Fibroblast of pulmonary artery (primary cell): ENCODE measurements around the gene CARD10.

ENCODE experiments used
- DNase-seq: peaks from one replicate; pipeline ENCODE4 v3.0.0-alpha.2; 2010; ENCODE audit warnings: low read depth
- H3K4me3 ChIP-seq: replicated peaks from 2 replicates; pipeline ENCODE4 v1.5.1; 2011; ENCODE audit warnings: low read depth, mild to moderate bottlenecking, control low read depth, low read length, moderate library complexity
- TF ChIP-seq, protein P1 (sequence below): IDR thresholded peaks from 2 replicates; pipeline ENCODE4 v1.5.1; 2011; ENCODE audit warnings: mild to moderate bottlenecking, control low read depth, low read length, inconsistent platforms; ENCODE audit errors: missing control alignments

The CARD10 gene

DNA sequence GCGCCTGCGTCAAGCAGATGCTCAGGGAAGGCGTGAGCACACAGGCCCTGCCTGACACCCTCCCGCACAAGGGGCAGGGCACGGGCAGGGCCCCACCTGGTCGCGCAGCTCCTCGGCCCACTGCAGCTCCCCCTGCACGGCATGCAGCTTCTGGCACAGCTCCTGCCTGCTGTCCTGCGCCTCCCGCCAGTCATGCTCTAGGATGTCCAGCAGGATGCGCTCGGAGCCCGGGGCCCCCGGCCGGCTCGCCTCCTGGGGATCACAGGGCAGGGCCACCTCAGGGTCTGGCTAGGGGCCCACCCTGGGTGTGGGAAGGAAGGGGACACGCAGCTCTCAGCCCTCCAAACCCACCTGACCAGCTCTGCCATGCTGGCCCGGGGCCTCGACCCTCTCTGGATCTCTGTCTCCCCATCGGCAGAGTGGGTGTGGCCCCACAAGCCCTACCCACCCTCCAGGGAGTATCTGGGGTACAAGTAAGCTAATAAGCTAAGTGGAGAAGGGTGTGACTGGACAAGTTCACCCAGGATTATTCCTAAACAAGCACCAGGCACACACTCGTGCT is 10.7 kb downstream of the CARD10 start:
- H3K4me3 ChIP-seq = no peak overlapping the region
- DNase-seq = no peak
- TF ChIP-seq, protein P1, sequence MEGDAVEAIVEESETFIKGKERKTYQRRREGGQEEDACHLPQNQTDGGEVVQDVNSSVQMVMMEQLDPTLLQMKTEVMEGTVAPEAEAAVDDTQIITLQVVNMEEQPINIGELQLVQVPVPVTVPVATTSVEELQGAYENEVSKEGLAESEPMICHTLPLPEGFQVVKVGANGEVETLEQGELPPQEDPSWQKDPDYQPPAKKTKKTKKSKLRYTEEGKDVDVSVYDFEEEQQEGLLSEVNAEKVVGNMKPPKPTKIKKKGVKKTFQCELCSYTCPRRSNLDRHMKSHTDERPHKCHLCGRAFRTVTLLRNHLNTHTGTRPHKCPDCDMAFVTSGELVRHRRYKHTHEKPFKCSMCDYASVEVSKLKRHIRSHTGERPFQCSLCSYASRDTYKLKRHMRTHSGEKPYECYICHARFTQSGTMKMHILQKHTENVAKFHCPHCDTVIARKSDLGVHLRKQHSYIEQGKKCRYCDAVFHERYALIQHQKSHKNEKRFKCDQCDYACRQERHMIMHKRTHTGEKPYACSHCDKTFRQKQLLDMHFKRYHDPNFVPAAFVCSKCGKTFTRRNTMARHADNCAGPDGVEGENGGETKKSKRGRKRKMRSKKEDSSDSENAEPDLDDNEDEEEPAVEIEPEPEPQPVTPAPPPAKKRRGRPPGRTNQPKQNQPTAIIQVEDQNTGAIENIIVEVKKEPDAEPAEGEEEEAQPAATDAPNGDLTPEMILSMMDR = no peak

DNA sequence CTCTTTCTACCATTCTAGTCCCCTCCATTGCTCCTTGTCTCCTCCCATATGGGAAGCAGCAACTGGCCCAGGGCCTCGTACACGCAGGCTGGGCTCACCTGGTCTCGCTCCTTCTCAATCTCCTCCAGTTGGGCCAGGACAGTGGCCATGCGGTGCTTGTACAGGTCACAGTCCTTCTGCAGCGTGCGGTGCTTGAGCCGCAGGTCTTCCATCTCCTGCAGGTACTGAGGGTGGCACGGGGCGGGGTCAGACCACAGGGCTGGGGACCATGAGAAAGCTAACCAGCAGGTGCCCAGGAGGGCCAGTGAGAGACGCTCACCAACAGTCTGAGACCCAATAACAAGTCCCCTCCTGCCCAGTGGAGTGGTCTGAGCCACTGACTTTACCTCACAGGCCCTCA is 11.5 kb downstream of the CARD10 start:
- TF ChIP-seq, protein P1 = no peak

DNA sequence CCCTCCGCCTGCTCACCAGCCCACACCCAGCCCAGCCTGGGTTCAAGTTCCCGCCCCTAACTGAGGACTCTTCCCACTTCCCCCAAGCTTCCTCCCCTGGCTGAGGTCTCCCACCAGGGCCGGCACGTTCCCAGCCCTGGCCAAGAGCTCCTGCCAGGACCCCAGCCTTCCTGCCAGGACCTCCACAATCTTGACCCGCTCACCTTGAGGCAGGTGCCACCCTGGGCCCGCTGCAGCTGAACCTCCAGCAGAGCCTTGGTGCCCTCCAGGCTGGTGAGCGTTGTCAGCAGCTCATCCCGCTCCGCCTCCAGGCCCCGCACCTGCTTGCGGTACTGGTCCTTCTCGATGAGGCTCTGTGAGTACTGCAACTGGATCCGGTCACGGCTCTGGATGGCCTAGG is 13.2 kb downstream of the CARD10 start:
- H3K4me3 ChIP-seq = no peak overlapping the region
- TF ChIP-seq, protein P1 = no peak
- DNase-seq = no peak

More for the DNA sequence above, 11.5 kb downstream of the CARD10 start:
- H3K4me3 ChIP-seq = no peak overlapping the region
- no peak for DNase-seq

DNA sequence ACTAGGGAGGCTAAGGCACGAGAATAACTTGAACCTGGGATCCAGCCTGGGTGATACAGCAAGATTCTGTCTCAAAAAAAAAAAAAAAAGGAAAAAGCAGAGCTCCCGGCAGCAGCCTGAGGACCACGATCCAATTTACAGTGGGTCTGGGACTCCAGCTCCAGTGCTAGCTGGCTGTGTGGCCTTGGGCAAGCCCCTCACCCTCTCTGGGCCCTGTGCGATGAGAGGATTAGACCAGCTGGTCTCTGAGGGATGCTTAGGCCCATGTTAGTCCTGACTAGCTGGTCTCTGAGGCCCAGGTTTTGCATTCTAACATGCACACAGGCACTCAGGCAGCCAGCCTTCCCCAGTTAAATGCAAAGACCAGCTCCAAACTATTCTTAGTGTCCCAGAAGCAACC is 13.7 kb downstream of the CARD10 start:
- no peak for DNase-seq
- TF ChIP-seq, protein P1 = no peak
- H3K4me3 ChIP-seq = no peak overlapping the region

DNA sequence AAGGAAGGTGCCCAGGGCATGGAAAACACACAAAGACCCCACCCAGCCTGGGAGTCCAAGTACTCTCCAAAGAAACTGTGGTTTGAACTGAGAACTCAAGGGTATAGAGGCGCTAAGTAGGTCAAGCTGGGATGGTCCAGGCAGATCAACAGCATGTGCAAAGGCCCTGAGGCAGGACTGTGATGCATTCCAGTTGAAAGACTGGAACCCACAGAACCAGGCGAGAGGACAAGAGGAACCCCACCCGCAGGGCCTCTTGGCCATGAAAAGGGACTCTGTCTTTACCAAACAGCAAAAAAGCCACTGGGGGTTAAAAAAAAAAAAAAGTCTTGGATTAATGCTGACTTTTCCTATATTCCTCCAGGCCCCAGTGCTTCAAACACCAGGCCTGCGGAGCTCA is 14.3 kb downstream of the CARD10 start:
- DNase-seq = no peak
- H3K4me3 ChIP-seq = no peak overlapping the region
- TF ChIP-seq, protein P1 = no peak

DNA sequence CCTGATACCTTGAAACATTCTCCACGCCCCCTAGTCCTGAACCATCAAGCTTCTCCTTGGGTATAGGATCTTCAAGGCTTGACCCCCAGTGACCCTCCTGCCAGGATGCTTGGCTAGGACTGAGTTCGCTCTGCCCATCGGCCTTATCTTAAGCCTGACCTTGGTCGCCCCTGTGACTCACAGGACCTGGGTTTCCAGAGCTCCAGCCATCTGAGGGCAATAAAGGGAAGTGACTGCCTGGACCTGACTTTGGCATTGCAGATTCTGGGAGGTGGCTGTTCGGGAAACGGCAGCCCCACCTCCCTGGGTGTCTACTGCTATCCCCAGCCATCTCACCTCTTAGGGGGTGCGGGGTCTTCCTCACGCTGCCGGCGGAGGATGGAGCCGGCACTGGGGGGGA is 15.4 kb downstream of the CARD10 start:
- no peak overlapping the region for H3K4me3 ChIP-seq
- no peak for DNase-seq
- TF ChIP-seq, protein P1 = no peak

DNA sequence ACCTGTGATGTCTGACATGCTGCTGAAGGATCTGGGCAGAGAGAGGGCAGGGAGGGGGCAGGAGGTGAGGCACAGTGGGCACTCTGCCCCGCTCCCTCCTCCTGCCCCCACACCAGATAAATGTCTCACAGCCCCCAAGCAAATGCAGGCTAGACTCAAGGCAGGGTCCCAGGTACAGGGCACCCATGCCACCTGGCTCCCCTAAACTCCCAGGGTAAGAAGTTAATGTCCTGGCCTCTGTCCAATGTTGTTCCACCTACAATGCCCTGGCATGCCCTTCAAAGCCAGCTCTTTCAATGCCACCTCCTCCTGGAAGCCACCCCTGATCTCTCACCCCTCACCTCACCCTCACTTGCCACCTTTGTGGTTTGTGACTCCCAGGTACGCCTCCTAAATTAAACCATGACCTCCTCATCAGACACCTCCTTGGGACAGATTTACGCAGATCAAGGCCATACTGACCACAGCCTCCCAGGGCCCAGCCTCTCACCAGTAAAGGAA is 16.0 kb downstream of the CARD10 start:
- DNase-seq = no peak
- TF ChIP-seq, protein P1 = no peak
- no peak overlapping the region for H3K4me3 ChIP-seq
